Thyroid gland (tissue), 4 donors: ENCODE measurements around the gene LEPR.

Source experiments
- POLR2A ChIP-seq, 2 donors: fragments of 450-650 bp; IDR thresholded peaks; one replicate each; pipeline ENCODE4 v1.6.1; 2017; ENCODE audit warnings: antibody characterized with exemption in 2 of 2, mild to moderate bottlenecking in 2 of 2, moderate library complexity in 1 of 2
- TF ChIP-seq, protein P1 (sequence below), 6 experiments: fragments of 200-600 bp in 3 of 6; fragments of 450-650 bp in 3 of 6; sonication (generic) in 3 of 6; IDR thresholded peaks; one replicate each; pipeline ENCODE4 v1.5.1; 2016 to 2019; ENCODE audit warnings: antibody characterized with exemption in 6 of 6, mild to moderate bottlenecking in 2 of 6, inconsistent platforms in 1 of 6, moderate library complexity in 1 of 6

DNA sequence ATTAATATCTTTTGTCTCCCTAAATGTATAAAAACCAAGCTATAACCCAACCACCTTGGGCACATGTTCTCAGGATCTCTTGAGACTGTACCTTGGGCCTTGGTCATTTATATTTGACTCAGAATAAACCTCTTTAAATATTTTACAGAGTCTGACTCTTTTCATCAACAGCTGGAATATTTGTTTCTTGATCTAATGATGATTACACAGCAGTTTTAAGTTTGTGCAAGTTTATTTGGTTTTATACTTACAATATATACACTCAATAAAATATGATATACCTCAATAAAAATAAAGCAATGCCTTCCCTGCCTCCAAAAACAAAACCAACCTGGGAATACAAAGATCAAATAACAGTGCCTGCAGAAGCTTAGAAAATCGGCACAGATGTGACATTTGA, 22.0 kb downstream of the LEPR start:
- TF ChIP-seq, protein P1, sequence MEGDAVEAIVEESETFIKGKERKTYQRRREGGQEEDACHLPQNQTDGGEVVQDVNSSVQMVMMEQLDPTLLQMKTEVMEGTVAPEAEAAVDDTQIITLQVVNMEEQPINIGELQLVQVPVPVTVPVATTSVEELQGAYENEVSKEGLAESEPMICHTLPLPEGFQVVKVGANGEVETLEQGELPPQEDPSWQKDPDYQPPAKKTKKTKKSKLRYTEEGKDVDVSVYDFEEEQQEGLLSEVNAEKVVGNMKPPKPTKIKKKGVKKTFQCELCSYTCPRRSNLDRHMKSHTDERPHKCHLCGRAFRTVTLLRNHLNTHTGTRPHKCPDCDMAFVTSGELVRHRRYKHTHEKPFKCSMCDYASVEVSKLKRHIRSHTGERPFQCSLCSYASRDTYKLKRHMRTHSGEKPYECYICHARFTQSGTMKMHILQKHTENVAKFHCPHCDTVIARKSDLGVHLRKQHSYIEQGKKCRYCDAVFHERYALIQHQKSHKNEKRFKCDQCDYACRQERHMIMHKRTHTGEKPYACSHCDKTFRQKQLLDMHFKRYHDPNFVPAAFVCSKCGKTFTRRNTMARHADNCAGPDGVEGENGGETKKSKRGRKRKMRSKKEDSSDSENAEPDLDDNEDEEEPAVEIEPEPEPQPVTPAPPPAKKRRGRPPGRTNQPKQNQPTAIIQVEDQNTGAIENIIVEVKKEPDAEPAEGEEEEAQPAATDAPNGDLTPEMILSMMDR (IDR thresholded peaks at IDR 0.05), result no peak
- TF ChIP-seq POLR2A (IDR thresholded peaks at IDR 0.05), result no peak
